ENCODE results near the gene SAMD11.
"Not testable (repeated sequence)": the region's sequence is repeated elsewhere in the genome, so short reads cannot be mapped to it uniquely, and the experiment has no call there.

The SAMD11 gene

DNA sequence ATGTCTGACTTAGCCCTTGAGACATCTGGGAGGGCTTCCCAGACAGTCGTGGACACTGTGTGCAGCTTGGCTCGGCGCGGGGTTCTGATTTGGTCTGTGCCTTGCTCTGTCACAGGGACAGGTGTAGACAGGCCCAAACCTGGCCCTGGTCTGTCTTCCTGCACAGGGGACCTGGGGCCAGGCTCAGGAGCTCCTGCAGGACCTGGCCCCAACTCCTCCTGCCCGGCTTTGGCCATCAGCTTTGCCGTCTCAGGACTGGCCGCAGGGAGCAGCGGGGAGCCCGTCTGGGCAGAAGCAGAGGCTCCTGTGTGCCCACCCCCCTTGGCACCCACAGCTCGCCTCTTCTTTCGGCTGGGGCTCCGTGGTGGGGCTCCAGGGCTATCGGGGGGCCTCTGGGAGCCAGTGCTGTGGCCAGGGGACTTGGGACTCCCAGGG, 56.4 kb downstream of the SAMD11 start:
- no peak for DNase-seq

DNA sequence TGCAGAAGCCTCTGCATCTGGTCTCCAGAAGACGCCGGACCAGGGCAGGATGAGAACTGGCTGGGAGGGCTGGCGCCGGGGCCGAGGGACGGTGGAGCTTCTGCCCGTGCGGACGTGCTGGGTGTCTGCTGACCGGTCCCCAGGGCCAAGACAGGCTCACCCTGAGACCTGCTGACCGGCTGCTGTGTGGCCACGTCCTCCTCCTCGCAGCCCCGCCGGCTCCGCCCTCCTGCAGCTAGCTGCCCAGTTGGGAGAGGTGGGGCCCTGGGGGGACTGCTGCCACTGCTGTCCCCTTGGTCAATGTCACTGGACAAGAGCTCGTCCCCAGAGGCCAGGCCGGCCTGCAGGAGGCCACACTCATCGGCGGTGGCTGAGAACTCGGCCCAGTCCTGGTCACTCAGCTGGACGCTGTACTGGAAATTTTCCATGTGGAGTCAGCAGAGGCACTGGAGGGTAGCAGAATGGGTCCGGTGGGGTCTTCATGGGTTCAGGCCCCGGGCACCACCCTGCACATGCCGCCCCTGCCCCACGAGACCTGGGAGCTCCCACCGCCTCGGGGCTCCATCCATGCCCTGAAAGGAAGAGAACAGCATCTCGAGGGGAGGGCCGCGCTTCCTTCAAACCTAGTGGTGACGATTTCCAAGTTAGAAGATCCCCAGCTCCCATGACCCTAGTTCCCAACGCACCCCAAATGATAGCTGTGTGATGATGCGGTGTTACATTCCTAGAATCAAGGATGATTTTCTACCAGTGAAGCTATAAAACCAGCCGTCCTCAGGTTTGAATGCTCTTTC, 57.1 kb downstream of the SAMD11 start:
- DNase-seq = no peak

DNA sequence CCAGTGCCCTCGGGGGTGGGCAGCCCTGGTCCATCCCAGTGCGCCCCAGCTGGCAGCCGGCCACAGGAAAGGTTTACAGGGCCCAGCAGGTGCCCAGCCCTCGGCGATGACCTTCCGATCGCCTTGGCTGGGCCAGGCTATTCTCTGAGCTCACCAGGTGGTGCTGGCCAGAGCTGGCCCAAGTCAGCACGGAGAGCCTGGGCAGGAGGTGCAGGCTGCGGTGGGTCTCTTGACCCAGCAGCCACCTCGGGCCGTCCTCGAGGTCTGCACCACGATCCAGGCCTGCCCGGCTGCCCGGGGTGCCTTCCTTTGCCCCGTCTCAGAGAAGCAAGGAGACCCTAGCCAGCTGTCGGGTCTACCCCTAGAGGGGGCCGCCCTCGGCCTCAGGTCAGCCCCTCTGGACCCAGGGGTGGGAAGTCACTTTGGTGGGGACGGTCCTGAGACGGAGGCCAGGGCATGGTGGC, 57.8 kb downstream of the SAMD11 start:
- DNase-seq = no peak

DNA sequence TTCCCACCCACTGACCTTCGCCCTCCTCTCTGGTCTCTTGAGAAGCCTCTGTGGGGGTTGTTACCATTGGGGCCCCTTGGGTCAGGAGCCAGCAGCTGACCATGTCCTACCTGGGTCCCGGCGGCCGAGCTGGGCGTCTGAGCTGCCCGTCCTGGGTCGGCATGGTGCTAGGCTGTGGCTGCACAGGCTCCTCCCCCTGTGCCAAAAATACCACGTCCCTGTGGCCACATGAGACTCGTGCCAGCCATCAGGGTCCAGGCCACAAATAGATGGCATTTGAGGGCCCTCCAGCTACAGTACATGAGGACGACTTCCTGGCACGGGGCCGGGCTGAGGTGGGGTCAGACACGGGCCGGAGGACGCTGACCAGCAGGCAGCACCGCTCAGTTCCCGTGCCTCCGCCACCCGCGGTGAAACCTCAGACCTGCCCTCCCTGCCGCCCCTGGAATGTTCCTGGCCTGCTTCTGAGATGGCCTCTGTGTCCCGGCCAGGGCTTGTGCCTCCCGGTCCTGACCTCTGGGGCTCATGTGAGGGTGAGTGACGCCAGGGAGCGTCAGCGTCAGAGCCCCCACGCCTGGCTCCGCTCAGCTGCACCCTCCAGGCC, 58.3 kb downstream of the SAMD11 start, which contains the start of gene PERM1:
Gene PERM1, minus strand, starts transcription at position 139 of the 604 bp plus-strand sequence. CDS start 1,064 bp downstream, outside the sequence.
- DNase-seq = no peak

DNA sequence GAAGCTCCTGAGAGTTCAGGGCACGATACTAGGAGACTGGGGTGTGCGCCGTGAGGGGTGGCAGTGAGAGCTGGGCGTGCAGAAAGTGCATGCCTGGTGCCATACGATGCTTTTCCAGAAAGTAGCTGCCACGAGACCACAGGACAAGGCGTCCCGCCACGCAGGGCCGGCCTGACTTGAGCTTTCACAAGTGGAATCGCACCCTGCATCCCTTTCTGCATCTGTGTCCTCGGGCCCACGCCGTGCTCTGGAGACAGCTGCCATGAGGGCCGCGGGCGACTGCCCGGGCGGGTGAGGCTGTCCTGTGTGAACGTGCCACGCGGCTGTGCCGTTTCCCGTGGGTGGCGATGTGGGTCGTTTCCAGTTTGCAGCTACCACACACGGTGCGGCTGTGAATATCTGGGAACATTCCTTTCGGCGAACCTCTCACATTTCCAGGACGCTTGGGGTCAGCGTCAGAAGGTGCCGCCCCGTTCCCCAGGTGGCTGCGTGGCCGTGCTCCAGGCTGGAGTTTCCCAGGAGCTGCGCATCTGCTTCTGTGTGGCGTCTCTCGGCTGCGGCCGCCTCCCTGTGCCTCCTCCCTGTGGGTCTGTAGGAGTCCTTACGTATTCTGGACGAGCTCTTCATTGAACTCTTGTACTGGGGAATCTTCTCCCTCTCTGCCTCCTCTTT, 59.2 kb downstream of the SAMD11 start:
- no peak for DNase-seq

DNA sequence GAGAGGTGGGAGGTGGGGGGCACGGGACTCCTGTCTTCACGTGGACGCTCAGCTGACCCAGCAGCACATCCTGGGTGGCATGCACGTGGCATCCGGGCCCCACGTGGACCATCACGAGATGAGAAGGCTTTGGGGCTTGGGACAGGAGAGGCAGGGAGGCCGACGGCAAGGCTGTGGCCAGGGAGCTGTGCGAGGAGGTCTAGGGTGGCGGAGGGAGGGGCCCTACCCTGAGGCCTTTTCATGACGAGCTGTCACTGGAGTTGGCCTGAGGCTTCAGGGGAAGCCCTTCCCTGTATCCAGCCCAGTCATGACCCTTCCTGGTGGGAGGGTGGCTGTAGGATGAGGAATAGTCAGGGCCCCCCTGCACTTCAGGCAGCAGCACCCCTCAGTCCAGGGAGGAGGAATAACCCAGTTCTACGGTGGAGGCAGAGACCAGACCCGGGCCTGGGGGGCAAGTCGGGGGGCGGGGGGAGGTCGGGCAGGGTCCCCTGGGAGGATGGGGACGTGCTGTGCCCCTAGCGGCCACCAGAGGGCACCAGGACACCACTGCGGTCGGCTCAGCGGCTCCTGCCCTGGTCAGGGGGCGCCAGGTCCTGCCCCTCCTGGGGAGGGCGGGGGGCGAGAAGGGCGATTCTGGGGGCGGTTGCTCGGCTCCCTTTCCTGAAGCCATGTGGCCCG, 60.2 kb downstream of the SAMD11 start:
- no peak for DNase-seq

DNA sequence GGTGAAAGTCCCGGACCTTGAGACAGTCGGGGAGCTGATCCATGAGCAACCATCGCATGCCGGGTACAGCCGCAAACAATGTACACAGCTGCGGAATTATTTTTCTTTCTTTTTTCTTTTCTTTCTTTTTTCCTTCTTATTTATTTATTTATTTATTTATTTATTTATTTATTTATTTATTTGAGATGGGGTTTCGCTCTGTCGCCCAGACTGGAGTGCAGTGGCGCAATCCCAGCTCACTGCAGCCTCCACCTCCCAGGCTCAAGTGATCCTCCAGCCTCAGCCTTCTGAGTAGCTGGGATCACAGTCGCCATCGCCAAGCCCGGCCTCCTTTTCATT, 60.7 kb downstream of the SAMD11 start:
- DNase-seq = no peak

DNA sequence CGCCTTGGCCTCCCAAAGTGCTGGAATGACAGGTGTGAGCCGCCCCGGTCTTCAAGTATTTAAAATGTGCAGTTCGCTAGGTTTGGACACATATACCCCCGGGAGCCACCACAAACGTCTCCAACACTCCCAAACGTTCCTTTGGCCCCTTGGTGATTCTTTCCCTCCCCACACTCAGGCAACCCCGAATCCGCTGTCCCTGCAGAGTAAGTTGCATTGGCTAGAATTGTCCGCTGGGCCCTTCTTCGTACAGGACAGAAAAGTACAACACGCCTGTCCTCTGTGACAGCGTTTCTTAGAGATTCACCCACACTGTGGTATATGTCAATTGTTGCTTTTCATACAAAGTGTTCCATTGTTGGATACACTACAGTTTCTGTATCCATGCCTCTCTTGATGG, 61.4 kb downstream of the SAMD11 start:
- no peak for DNase-seq

DNA sequence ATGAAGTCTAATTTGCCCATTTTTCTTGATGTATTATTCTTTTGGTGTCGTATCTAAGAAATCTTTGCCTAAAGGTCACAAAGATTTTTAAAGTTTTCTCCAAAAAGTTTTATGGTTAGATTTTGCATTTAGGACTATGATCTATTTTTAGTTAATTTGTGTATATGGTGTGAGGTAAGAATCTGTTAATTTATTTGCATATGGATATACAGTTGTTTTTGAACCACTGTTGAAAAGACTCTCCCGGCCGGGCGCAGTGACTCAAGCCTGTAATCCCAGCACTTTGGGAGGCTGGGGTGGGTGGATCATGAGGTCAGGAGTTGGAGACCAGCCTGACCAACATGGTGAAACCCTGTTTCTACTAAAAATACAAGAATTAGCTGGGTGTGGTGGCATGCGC, 64.3 kb downstream of the SAMD11 start:
- not testable (repeated sequence) for DNase-seq

DNA sequence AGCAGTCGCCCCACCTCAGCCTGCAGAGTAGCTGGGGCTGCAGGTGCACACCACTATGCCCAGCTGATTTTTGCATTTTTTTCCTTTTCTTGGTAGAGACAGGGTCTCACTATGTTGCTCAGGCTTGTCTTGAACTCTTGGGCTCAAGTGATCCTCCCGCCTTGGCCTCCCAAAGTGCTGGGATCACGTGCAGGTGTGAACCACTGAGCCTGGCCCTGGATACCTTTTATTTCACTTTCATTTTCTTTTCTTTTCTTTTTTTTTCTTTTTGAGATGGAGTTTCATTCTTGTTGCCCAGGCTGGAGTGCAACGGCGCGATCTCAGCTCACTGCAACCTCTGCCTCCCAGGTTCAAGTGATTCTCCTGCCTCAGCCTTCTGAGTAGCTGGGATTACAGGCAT, 67.6 kb downstream of the SAMD11 start:
- DNase-seq = not testable (repeated sequence)

DNA sequence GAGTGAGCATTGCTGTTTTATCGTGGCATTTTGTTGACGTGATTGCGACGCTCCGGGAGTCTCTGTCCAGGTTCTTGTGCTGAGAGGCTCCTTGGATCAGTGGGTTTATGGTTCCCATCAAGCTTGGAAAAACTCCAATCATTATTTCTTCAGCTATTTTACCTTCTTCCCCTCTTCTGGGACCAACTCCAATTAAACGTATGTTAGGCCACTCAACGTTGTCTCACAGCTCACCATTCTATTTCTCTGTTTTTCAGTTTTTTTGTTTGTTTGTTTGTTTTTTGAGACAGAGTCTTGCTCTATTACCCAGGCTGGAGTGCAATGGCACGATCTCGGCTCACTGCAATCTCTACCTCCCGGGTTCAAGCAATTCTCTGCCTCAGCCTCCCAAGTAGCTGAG, 68.2 kb downstream of the SAMD11 start:
- no peak for DNase-seq

DNA sequence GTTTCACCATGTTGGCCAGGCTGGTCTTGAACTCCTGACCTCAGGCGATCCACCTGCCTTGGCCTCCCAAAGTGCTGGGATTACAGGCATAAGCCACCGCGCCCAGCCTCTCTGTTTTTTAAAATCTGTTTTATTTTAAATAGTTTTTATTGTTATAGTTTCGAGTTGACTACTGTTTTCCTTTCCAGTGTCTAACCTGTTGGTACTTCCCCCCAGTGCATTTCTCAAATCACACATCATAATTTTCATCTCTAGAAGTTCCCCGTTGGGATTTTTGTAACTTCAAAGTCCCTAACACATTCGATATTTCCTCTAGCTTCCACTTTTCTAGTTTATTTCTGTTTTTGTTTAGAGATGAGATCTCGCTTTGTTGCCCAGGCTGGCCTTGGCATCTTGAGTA, 68.6 kb downstream of the SAMD11 start:
- DNase-seq = no peak

DNA sequence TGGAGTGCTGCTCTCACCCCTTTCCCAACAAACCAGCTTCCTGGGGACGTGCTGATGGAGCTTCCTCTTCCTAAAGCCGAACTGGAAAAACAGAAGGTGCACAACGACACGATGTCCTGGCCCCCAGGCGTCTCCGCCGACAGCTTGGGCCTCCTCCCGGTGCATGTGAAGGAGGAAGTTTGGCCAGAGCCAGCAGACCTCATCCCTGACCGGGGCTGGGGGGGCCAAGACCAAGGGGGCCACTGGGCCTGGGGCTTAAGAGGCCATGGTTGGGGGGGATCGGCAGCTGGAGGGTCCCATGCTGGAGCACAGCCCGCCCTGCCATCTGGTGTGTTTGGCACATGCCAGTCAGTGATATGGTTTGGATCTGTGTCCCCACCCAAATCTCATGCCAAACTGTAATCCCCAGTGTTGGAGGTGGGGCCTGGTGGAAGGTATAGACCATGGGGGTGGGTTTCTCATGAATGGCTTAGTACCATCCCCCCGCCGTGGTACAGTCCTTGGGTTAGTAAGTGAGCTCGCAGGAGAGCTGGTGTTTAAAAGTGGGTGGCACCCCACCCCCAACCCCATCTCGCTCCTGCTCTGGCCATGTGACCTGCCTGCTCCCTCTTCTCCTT, 69.8 kb downstream of the SAMD11 start:
- DNase-seq = no peak
